Globus pallidus (tissue), 1 donor: Measurements from ENCODE around the gene NBEA.
A peak's percentile ranks its signal among the peaks of the same experiment; 100 is the strongest.

ENCODE experiments used
- DNase-seq: peaks from one replicate; pipeline ENCODE4 v3.0.0-alpha.2; 2015; ENCODE audit warnings: low spot score

The NBEA gene

DNA sequence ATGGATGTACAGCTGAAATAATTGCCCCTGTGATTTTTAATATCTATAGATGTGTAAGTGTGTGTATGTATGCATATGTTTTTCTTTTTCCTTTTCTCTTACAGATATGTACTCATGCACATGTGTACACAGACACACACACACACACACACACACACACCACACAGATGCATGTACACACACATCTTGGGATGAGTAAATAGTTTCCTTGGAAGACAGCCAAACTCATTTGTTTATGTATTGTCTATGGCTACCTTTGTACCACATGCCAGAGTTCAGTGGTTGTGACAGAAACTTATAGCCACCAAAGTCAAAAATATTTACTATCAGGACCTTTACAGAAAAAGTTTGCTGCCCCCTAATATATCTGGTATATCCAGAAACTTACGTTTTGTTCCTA, 341.8 kb downstream of the NBEA start:
- DNase-seq: no peak

DNA sequence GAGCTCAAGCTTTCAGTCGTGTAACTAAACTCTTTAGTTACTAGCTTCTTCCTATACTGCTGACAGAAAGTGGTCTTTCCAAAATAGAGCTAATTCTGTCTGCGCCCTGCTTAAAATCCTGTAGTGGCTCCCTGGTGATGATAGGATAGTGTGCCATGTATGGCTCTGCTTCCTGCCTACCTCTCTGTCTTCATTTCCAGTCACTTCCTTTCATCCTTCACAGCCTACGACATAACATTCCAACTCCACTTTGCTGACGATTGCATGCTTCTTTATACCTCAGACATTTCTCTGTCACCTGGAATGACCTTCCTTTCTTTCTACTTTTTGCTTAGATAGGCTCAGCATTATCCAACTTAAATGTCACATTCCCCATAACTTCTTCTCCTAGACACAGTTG, 343.6 kb downstream of the NBEA start:
- no peak for DNase-seq

DNA sequence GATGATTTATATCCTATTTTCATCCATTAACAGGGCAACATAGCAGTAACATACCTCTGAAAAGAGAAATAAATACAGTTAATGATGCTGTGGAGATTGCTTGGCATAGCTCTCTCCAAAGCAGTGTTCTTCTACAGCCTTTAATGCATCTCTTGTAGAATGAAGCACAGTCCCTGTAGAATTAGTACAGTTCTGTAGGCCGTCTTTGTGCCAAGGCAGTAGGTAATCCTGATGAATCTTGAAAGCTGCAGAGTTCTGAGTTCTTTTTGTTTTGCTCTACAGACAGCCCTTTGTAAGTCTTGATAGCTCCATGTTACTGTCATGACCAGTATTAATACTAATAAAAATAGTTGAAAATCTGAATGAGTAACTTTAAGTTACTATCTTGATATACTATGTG, 350.3 kb downstream of the NBEA start:
- no peak for DNase-seq

DNA sequence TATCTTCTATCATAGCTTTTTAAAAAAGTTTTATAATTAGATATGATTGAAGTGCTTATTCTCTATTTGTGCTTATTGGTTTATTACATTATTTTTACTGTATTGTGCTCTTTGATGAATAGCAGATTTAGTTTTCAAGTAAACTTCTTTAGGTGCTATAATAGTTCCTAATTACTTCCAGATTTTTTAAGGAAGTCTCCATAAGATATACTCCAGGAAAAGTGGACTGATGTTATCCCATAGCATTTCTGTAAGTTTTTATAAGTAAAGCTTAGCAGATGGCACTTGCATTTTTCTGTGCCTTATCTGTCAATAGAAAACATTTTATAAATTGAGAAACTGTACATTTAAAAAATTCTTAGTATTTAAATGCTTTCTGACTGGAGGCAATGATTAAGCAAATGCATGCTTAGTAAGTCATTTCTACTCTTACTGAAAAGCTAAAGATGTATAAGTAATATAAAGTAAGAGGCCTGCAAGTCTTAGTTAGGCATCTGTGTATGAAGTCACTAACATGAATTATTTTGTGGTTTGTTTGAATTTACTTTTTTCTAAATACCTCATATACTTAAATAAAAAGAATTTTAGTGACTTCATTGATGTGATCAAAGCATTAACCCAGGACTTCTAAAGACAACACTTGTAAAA, 351.6 kb downstream of the NBEA start:
- no peak for DNase-seq

DNA sequence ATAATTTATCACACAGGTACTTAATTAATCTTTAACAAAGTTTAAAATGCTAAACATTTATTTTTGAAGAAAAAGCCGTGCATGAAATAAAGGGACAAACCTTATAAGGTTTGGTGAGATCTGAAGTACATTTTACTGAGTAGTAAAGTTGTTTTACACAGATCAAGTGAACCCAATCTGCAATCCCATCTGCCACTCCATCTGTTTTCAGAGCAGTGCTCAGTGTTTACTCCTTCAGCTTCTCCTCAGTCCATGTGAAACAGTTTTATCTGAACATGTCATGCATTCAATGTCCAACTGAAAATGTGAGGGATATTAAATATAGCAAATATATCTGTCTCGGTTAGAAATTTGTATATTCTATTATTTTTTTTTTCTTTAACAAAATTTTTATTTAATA, 367.6 kb downstream of the NBEA start:
- no peak for DNase-seq

DNA sequence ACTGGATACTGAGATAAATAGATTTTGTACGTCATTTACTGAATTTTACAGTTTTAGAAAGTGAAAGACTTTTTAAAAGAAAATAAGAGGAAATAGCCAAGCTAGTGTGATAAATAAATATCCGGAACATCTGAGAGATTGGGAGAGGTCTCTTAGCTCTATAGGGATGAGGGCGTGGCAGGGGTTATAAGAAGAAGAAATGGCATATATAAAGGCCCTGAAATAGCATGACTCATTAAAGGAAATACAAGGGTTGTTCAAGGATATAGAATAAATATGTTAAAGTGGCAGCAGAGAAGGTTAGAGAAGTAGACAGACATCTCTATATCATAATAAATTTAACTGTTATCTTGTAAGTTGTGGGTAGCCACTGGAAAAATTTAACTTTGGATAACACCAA, 390.1 kb downstream of the NBEA start:
- no peak for DNase-seq

DNA sequence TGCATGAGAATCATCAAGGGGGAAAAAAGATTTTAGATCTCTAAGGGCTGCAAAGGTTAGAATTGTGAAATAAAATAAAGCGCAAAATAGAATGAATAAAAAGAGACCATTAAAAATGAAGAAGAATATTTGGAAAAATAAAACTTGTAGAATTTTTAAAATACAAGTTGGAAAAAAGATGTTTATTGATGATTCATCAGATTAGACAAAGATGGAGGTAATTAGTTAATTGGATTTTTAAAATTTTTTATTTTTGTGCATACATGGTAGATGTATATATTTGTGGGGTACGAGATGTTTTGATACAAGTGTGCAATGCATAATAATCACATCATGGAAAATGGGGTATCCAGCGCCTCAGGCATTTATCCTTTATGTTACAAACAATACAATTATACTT, 391.1 kb downstream of the NBEA start:
- DNase-seq: no peak

DNA sequence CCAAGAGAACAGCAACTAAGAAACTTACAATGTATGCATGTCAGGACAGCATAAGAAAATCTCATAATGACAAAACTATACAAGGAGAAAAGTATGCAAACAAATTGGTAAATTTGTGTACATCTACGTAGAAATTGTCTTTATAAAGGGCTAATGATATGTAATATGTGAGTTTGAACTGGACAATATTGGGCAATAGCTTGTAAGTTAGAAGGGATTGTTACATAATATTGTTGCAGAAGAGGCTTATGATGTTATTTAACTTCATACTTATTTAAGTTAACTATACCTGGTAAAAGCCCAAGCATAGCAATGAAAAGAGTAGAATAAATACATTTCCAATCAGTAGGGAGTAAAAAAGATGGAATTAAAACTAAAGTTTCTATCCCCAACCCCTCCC, 400.4 kb downstream of the NBEA start:
- DNase-seq: no peak

DNA sequence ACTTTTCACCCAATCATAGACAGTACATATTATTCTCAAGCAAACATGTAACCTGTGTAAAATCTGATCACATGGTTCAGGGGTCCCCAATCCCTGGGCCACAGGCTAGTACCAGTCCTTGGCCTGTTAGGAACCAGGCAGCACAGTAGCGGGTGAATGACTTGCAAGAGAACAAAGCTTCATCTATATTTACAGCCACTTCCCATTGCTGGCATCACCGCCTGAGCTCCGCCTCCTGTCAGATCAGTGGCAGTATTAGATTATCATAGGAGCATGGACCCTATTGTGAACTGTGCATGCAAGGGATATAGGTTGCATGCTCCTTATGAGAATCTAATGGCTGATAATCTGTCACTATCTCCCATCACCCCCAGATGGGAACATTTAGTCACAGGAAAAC, 401.3 kb downstream of the NBEA start:
- peak; percentile 77 for DNase-seq

GRCh38 chr13:35345992-35346391, 403.9 kb downstream of the NBEA start:
- no peak for DNase-seq

- DNase-seq: no peak
Measured at GRCh38 chr13:35346494-35346893, 404.4 kb downstream of the NBEA start.

- DNase-seq: no peak
Measured at GRCh38 chr13:35347679-35348205, 405.7 kb downstream of the NBEA start.

GRCh38 chr13:35349052-35349451, 407.0 kb downstream of the NBEA start:
- DNase-seq: no peak

DNA sequence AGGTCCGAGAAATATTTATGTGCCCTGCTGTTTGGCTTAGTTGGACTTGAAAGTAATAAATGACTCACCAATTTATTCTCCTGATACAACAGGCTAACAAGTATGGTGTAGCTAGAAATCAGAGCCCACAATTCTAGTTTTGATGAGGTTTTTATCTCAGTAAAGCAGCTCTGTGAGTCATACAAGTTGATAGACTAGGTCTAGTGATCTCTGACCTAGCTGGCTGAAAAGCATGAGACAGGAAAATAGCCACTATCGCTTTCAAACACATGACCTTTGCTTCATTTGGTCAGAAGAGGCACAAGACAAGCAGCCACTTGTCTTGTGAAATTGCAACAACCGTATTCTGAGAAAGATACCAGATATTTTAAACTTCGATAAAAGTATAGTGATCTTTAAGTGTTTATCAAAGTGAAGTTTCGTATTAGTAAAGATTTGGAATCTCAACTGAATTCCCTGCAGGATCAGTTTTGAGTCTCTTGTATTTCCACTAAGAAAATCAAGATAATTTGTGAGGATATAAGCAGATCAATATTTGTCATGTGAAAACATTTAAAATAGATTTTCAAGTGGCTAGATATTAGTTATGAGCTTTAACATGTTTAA, 407.7 kb downstream of the NBEA start:
- no peak for DNase-seq

DNA sequence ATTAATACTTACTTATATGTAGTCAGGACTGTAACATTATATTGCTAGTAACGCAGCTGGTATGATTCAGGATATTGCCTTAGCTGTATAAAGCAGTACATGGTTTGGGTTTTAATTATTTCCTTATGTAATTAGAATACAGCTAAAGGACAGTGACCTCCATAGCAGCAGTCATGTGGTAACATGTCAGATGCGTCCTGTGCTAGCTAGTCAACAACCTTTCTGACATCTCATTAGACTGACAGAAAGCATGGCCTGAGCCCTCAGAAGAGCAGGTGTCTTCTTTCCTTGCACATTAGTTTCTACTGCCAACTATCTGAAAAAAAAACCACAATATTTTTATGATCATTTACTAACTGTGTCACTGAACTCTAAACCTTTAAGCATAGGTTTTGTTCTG, 412.2 kb downstream of the NBEA start:
- no peak for DNase-seq

DNA sequence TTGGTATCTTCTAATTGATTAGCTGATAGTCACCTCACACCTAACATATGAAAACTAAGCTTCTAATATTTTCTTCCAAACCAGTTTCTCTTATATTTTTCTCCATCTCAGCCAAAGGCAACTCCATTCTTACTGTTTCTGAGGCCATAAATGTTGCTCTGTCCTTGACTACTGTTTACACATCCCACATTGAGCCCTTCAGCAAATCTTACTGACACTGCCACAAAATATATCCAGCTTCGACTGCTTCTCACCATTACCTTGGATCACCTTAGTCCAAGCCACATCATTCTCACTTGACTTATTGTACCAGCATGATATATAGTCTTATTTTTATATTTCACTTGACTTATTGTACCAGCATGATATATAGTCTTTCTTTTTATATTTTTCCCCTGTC, 412.8 kb downstream of the NBEA start:
- DNase-seq: no peak

- no peak for DNase-seq
Measured at GRCh38 chr13:35356572-35356971, 414.5 kb downstream of the NBEA start.

- DNase-seq: no peak
Measured at GRCh38 chr13:35365883-35366282, 423.8 kb downstream of the NBEA start.

DNA sequence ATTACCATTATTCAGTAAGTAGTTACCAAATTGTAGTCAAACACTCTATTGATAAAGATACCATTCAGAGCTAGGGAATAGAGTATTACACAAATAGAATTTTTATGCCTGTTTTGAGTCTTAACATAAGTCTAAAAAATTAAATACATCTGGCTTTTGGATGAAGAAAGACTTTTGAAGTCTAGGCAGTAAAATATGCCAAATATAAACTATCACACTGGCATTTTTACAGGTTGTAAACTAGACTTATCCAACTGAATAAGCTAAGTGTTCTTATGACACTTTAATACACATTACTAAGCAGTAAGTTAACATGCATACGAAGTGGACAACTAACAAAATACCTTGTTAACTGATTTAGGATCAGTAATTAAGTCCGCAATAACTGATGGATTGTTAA, 425.5 kb downstream of the NBEA start:
- no peak for DNase-seq

GRCh38 chr13:35378939-35379338, 436.9 kb downstream of the NBEA start:
- no peak for DNase-seq

DNA sequence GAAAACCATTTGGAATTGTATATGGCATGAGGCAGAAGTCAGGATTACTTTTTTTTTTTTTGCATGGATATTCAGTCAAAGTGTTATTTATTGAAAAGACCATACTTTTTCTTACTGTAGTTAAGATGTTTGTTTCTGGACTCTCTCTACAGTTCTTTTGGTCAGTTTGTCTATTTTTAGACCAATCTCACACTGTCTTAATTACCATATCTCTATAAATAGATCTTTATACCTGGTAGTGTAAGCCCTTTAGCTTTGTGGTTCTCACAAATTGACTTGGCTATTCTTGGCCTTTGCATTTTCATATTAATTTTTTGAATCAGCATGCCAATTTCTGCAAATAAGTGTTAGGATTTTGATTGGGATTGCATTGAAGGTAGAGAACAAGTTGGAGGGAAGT, 437.6 kb downstream of the NBEA start:
- DNase-seq: no peak

- DNase-seq: no peak
Measured at GRCh38 chr13:35387682-35388250, 445.7 kb downstream of the NBEA start.

- no peak for DNase-seq
Measured at GRCh38 chr13:35388441-35389355, 446.6 kb downstream of the NBEA start.
